Dedifferentiated amniotic fluid mesenchymal stem cell (primary cell): ENCODE results near the gene NOB1.

Experiments
- DNase-seq: peaks from one replicate; pipeline ENCODE4 v3.0.0-alpha.2; 2016; ENCODE audit errors: extremely low spot score

The NOB1 gene

GRCh38 chr16:69721441-69721957 lies 33.2 kb downstream of the NOB1 start:
- no peak for DNase-seq

- no peak for DNase-seq
Measured at GRCh38 chr16:69720822-69721430, 33.8 kb downstream of the NOB1 start.

- no peak for DNase-seq
Measured at GRCh38 chr16:69718111-69718764, 36.5 kb downstream of the NOB1 start.

- no peak for DNase-seq
Measured at GRCh38 chr16:69717066-69717465, 37.7 kb downstream of the NOB1 start.

GRCh38 chr16:69712914-69713581 lies 41.7 kb downstream of the NOB1 start:
- no peak for DNase-seq

- DNase-seq, result no peak
Measured at GRCh38 chr16:69712277-69712676, 42.4 kb downstream of the NOB1 start.

- no peak for DNase-seq
Measured at GRCh38 chr16:69711115-69711740, 43.5 kb downstream of the NOB1 start.

- peak; percentile 80 for DNase-seq
Measured at GRCh38 chr16:69709456-69710084, 45.2 kb downstream of the NOB1 start.

- no peak for DNase-seq
Measured at GRCh38 chr16:69707920-69708683, 46.6 kb downstream of the NOB1 start.

GRCh38 chr16:69706975-69707340 lies 47.8 kb downstream of the NOB1 start:
- DNase-seq, result no peak

GRCh38 chr16:69706256-69706974 lies 48.3 kb downstream of the NOB1 start:
- DNase-seq, result no peak

- no peak for DNase-seq
Measured at GRCh38 chr16:69703638-69704037, 51.1 kb downstream of the NOB1 start.

- no peak for DNase-seq
Measured at GRCh38 chr16:69701866-69702265, 52.9 kb downstream of the NOB1 start.

- DNase-seq, result no peak
Measured at GRCh38 chr16:69701452-69701851, 53.3 kb downstream of the NOB1 start.

GRCh38 chr16:69699915-69700314 lies 54.8 kb downstream of the NOB1 start:
- no peak for DNase-seq

GRCh38 chr16:69698404-69698803 lies 56.3 kb downstream of the NOB1 start:
- no peak for DNase-seq

- DNase-seq, result no peak
Measured at GRCh38 chr16:69693916-69694315, 60.8 kb downstream of the NOB1 start.

- DNase-seq, result no peak
Measured at GRCh38 chr16:69691980-69692911, 62.5 kb downstream of the NOB1 start.
